H1 (cell line): ENCODE results near the gene SLC9C2.

Experiments
- GABPA ChIP-seq: IDR thresholded peaks from 2 replicates; pipeline ENCODE4 v1.6.1; 2011; ENCODE audit warnings: mild to moderate bottlenecking, low read length, moderate library complexity, borderline replicate concordance; ENCODE audit not compliant: insufficient read depth
- SP2 ChIP-seq: IDR thresholded peaks from 2 replicates; pipeline ENCODE4 v1.6.1; 2012; ENCODE audit warnings: mild to moderate bottlenecking, low read length, inconsistent platforms
- SRF ChIP-seq: IDR thresholded peaks from 2 replicates; pipeline ENCODE4 v1.6.1; 2011; ENCODE audit warnings: mild to moderate bottlenecking, low read depth, low read length, moderate library complexity

GRCh38 chr1:173580071-173580470 lies 22.8 kb downstream of the SLC9C2 start:
- no peak for TF ChIP-seq SP2
- no peak for TF ChIP-seq SRF
- no peak for TF ChIP-seq GABPA
